NCI-H2196 treated with DMSO at 0.1 percent for 48 hours (cell line): ENCODE measurements around the gene REPIN1.
A peak's percentile ranks its signal among the peaks of the same experiment; 100 is the strongest.

Experiments used
- DNase-seq: peaks from one replicate; lab custom pipeline; 2025; ENCODE audit not compliant: unreplicated experiment; lab: John Stamatoyannopoulos, UW

The REPIN1 gene

DNA sequence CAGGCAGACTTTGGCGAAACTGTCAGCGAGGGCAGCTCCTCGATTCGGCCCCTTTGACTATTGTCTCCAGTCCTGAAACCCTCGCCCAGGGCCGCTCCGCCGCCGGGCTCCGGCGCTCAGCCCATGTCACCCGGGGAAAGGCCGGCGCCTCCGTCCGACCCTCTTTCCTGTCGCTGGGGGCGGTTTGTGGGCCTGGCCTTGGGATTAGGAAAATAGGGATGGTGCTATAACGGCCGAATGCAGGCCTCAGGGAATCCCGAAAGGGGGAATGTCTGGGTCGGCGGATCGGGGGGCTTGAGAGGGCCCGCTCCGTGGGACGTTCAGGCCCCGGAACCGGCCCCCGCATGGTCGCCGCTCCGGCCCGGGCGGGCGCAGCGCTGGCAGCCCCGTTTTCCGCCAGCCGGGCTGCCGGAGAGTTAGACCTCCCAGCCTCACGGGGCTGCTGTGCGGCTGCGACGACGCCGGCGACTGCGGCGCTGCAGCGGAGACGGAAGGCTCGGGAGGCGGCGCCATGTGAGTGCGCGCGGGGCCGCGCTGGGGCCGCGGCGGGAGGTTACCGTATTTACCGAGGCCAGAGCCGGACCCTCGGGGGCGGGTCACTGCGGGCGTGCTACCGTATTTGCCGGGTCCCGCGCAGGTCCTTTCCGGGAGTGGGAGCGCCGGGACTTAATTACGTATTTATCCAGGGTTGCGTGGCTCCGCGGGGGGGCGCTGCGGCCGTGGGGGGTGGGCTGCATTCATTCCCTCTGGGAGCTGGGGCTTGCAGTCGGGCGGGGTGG is 36.4 kb downstream of the REPIN1 start:
- peak; percentile 61 for DNase-seq

DNA sequence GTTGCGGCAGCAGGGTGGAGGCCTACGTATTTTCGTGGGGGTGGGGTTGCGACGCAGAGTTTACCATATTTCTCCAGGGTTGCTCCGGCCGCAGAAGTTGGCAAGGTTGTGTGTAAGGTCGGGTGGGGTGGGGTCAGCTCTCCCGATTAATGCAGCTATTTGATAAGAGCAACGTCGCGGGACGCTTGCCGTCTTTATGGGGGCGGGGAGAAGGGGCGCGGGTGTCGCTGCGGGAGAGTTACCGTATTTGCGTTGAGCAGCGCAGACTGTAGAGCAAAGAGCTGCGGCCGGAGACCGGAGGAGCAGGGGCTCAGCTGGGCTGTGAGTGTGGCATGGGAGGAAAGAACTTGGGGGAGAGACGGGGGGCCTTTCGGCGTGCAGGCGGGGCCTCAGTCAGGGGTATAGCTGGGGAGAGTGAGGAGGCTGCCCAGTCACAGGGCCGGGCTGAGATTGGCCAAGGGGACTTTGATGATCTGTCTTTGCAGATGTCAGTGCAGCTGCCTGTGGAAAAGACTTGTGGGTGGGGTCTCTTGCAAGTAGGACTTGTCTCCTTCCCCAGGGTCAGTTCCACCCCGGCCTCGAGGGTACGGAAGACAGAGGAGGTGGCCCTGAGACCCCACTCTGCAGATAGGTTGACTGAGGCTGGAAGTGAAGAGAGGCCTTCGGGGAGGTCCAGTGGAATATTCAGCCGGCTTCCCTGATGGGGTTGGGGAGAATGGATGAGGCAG is 37.1 kb downstream of the REPIN1 start:
- DNase-seq = no peak

DNA sequence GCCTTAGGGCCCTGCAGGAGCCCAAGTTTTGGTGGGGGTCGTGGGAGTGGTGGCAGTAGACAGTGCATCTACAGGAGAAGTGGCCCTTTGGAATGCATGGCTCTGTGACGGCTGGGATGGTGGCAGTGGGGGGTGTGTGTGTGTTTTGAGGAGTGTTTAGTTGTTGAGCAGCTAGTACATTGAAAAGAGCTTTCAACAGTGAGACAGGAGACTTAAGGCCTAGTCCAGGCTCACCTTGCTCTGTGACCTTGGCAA is 37.6 kb downstream of the REPIN1 start:
- DNase-seq = no peak

DNA sequence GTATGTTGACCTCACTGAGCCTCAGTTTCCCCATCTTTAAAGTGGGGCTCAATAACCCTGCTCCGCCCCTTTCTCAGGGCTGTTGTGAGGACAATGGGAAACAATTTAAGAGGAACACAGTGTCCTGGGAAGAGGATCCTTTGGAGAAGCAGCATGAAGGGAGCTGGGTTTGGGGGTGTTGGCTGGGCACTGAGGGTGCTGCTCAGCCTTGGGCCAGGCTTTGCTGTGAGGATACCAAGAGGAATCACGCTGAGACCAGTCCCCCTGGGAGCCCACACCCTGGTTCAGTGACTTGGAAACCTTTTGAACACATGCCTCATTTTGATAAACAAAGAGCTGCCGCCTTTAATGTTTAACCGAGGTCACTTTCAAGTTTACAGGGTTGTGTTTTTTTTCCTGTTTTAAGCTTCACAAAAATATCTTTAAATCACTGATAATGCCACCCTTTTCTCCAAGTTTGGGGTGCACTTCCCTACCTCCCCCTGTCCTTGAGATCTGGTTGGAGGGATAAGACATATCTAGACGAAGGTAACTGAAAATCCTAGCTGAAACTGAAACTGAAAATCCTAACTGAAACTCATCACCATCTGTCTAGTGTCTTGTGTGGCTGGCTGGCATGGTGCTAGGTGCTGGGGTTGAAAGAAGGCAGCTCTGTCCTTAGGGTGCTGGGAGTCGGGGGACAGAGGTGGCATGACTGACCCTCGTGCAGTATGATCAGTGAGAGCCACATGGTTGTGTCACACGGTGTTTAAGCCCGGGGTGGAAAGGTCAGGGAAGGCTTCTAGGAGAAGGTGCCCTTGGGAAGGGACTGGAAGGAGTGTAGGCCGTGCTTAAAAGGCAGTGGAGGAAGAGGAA is 38.2 kb downstream of the REPIN1 start:
- no peak for DNase-seq

DNA sequence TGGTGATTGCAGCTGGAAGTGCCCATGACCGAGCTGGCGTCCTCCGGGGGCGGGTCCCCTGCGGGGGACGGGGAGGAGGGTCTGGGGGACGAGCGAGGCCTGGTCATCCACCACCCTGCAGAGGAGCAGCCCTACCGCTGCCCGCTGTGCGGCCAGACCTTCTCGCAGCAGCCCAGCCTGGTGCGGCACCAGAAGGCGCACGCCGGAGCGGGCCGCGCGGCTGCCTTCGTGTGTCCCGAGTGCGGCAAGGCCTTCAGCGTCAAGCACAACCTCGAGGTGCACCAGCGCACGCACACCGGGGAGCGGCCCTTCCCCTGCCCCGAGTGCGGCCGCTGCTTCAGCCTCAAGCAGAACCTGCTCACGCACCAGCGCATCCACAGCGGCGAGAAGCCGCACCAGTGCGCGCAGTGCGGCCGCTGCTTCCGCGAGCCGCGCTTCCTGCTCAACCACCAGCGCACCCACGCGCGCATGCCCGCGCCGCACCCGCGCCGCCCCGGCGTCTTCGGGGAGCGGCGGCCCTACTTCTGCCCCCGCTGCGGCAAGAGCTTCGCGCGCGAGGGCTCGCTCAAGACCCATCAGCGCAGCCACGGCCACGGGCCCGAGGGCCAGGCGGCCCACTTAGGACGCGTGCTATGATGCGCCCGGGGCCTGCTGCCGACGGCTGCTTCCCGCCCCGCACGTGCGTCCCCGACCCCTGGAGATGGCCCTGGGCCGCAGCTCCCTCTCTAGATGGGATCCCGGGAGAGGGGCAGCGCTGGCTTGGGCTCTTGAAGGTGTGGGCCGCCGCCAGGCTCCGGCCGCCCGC is 39.2 kb downstream of the REPIN1 start:
- DNase-seq = no peak

DNA sequence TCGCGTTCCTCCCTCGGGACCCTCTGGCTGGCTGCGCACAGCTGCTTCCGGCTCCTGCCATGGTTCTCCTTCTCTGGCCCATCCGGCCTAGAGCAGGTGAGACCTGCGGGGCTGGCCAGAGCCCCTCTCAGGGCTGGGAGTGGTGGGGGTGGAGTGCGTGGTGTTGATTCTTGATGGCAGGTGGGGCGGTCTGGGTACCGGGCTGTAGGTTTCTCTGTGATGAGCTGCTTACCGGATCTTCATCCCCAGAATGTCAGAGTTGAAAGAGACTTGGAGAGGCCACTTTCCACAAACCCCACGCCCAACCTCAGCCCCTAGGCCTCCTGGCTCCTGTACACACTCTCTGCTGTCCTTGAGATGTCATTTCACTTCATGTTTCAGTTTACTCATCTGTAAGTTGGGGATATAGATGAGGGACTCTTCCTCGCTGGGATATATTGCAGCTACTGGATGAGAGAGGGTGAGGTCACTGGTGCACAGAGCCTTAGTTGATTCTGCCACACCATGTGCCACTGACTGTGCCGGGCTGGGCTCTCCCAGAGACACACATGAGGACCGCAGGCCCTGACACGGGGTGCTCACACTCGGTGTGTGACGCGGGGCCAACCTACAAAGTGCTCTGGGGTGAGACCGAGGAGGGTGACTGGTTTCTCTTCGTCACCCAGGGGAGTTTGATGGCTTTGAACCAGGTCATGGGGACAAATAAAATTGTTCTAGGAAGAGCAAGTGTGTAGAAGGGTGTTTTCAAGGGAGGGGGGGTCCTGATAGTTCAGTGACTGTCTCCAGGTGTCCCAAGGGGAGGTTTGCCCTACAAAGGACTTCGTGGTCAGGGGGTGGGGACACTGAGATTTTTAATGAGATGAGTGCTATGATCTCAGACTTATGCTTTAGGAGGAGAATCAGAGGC is 40.0 kb downstream of the REPIN1 start:
- DNase-seq = no peak

DNA sequence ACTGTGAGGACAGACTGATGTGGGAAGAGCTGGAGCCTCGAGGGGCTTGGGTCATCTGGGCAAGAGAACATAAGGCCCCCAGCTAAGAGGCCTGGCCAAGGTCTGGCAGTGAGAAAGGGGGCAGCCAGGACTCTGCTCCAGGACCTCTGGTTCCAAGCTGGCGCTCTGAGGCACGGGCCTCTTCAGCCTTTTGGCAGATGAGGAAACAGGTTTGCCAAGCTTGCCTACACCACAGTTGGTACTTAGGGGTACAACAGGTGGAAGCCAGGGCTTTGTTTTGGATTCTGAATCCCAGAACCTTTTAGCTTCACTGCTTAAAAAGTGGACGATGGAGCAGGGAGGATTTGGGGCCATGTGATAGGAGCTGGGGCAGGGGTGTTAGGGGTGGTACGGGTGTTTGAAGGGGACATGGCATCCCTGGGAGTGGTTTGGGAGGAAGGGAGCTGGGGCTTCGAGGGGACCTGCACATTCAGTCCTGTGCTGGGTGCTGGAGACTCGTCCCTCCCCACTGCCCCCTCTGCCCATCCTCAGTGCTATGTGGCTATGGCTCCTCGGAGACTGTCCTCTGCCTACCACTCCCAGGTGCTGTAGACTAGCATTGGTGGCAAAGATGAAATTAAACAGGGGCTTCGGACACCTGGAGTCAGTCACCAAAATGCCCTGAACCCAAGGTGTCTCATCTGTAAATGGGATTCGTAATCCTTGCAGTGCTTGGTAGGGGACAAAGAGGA is 40.8 kb downstream of the REPIN1 start:
- no peak for DNase-seq

DNA sequence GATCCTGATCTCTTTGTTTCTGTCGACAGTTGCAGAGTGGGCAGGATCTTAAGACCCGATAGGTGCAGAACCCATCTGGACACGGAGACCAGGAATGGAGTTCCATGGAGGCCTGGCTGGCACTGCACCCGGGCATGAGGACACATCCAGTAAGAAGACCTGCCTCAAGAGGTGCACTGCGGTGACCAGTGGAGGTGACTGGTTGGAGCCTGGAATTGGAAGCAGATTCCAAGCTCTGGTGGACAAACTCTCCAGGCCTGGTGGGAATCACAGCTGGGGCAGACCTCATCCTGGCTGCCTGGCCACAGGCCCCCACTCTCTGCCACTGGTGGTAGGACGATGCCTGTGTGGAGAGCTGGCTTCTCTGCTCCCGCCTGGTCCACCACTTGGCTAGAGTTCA is 41.5 kb downstream of the REPIN1 start:
- DNase-seq = no peak

DNA sequence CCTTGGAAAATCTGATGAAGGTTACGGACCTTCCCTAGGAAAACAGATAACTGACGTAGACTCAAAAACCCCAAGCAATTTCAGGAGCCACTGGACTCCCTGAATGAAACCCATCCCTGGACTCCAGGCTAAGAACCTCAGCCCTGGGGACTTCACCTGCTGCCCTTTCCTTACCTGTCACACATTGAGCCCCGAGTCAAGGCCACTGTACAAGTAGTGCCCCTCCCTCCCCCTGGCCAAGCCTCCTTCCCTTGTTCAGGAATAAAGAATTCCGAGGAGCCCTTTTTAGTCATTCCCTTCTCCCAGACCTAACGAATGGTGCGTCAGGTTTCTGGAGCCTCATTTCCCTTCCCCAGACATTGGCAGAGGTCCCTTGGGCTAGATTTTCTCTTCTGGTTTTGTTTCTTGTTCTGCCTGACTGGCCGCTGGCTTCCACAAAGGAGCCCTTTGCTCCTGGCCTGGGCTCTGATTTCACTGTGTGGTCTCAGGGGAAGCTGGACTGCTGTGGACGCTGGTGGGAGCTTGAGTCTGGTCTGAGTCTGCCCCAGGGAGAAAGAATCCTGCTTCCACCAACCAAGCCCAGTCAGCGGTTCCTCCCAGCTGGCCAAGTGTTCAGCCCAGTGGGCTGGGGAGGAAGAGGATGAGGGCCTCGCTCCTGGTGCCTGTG is 42.2 kb downstream of the REPIN1 start:
- DNase-seq = no peak

DNA sequence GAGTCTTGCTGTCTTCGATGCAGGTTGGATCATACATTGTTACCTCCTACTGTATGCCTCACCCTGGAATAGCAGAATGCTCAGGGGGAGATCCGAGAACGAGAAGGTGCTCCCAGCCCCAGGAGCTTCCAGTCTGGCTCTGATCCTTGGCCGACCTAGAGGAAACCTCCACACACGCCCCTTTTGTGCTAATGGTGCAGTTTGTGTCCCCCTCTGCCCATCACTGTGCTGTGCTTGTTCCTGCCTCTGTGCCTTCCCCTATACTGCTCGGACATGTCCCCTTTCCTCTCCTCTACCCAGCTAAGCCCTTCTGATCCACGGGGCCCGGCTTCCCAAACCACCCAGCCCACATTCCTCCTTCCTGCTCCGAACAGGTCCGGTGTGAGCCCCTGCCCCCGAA is 43.0 kb downstream of the REPIN1 start:
- DNase-seq = no peak

DNA sequence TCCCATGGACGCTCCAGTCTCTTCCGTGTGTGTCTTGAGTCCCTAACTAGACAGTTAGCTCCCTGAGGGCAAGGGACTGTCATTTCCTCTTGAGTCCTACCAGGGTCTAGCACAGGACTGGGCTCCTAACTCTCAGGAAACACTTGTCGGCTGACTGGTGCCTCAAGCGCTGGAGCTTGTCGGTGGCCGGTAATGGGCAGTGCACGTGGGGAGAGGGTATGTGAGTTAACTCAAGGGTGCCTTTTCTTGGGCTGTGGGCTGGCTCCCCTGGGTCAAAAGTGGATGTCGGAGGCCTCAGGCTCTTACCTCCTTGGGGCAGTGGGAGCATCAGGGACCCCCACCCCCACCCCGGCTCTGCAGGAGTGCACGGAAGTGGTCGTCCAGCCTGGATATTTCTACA is 43.4 kb downstream of the REPIN1 start:
- no peak for DNase-seq

DNA sequence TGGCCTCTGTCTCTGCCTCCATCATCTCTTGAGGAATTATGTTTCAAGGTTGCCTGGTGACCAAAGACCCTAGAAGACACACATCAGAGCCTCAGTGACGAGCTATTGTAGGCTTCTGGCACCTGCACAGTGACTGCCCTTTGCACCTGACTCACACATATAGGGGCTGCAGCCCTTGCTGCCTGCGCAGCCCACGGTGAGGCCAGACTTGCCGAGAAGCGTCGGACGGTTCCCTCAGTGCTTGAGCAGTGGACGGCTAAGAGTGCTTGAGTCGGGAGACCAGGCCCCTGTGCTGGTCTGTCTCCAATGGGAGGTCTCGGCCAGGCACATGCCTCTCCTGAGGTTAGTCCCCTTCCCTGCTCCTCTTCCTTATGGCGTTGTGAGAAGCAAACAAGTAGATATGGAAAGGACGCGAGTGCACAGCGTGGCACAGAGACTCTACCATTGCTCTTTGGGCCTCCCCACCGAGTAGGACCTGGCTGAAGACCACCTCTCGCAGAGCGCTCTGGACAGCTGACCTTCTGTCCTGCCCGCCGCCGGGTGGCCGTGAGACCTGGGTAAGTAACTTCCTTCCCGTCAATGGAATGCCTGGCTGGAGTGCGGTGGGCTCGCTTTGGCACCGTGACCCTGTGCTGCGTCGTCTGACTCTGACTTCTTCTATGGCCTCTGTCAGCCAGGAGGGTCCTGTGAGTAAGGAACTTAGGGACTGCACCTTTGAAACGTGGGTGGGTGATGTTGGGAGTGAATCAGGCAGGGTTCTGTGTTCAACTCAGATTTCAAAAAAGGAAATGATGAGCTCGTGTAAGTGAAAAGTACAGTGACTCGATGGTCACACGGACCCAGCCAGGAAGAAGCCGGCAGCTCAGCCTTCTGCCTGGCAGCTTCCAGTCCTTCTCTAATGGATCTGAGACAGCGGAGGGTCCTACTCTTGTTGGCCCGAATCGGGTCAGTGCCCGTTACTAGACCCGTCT is 44.2 kb downstream of the REPIN1 start:
- DNase-seq = no peak

DNA sequence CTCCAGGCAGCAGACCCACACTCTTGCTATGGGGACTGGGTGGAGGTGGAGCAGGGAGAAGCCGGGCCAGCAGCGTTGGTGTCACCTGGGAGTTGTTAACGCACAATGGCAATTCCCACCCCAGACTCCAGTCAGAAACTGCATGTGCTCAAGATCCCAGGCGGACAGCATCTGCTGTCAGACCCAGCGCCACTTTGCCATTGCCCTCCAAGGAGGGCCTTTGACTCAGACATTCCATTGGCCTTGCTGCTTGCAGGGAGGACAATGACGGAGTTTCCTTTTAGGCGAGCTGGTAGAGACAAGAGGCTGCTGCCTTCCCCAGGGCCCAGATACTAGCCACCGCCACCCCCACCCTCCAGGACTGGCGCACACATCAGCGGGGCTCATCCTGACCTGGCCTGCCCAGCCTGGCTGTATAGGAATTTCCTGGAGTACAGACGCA is 45.0 kb downstream of the REPIN1 start:
- DNase-seq = no peak

DNA sequence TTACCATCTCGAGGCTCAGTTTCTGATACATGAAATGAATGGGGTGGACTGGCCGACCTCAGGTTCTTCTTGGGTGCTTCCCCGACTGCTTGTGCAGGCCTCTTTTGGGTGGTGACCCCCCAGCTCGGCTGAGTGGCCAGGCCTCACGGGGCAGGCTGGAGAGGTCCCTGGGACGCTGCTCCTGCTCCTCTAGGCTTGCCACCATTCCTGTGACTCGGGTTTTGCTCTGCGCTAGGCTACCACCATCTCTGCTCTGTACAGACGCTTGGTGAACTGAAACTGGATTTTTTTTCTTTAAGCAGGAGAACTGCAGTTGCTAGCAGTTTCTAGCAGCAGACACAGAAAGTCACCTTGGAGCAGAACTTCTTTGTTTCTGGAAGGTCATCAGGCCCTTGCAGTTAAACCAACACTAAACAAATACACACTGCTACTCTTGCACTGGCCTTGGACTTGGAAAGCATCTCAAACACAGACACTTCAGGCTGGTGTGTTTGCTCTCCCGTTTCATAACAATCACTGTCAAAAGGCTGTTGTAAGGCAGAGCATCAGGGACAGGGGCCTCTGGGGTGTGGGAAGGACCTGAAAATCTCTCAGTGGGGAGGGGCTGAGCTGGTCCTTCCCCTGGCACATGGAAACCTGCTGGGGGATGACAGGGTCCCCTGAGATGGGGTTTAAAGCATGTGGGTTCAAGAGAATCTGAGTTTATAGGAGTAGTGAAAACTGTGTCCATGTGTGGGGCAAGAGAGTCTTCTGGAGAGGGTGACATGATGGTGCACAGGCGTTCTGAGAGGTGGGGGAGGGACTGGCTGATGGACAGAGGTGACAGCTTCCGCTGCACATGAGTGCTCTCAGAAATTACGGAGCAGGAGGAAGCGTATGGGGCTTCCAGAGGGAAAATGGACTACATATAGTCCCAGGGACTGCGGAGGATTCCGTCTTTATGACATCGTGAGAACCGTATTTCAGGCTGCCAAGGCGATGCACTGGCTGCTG is 46.8 kb downstream of the REPIN1 start:
- DNase-seq = no peak

DNA sequence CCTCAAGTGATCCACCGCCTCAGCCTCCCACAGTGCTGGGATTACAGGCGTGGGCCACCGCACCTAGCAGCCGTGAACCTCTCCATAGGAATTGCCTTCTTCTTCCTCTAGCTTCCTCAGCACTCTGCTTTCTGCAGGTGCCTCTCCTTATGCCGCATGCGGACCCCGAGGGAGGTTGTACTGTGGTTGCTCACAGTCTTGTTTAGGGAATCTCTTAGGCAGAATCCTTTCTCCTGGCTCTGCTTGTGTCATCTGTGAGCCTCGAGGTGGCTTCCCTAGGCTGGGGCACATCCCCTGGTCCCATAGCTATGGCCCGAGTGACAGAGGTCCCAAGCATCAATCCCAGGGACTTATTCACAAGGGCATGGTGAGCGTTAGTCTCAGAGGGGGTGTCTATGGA is 48.6 kb downstream of the REPIN1 start:
- no peak for DNase-seq

DNA sequence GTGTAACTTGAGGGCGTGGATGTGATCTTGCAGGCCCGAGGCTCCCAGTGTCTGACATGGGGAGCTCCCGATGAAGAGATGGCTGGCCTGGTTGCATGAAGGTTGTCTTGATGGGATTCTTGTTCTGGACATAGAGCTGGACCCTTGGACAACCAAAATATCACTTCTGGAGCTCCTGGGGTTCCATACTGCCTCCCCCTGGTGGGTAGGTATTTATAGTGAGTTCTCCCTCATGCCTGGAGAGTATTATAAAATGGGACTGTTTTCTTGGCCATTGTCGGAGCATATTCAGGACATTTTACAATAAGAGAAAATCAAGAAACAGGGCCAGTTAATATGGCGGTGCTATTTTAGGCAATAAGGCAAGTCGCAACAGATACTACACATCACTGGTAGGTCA is 49.2 kb downstream of the REPIN1 start:
- no peak for DNase-seq

DNA sequence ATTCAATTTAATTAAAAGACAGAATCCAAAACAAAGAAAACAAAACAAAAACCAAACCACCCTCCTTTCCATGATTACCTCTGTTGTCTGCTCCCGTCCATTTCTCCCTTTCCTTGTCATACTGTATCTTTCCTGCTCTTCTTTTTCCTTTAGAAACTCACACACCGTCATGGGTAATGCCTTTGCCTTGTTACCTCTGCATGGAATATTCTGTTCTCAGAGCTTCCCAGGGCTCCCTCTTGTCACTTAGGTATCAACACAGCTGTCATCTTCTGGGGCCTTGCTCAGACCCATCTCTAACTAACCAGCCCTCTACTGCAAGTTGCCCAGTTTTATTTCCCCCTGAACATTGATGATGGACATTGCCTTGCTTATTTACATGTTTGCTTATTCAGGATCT is 51.6 kb downstream of the REPIN1 start:
- no peak for DNase-seq
